Right renal cortex interstitium (tissue), 3 donors: ENCODE data around the gene GPR180. TPM values are rescaled to one million over a fixed set of nuclear protein-coding genes. Genes with fewer than 3 reads are reported as not detected.
A peak's percentile ranks its signal among the peaks of the same experiment; 100 is the strongest.

Source experiments
- DNase-seq, 3 donors: peaks; one replicate each; pipeline ENCODE4 v3.0.0-alpha.2; 2013; ENCODE audit warnings: low read depth in 3 of 3, low spot score in 2 of 3
- polyA plus RNA-seq, 3 donors: library from polyadenylated mRNA; unstranded; fragments of 120-200 nt; gene quantifications; one replicate each; pipeline ENCODE4 v1.2.1, GENCODE V29; 2013; ENCODE audit not compliant: insufficient read length in 3 of 3

GPR180 gene
- 1 to 10 TPM; 7.9 to 9.0 (median 8.6) TPM for polyA plus RNA-seq

DNA sequence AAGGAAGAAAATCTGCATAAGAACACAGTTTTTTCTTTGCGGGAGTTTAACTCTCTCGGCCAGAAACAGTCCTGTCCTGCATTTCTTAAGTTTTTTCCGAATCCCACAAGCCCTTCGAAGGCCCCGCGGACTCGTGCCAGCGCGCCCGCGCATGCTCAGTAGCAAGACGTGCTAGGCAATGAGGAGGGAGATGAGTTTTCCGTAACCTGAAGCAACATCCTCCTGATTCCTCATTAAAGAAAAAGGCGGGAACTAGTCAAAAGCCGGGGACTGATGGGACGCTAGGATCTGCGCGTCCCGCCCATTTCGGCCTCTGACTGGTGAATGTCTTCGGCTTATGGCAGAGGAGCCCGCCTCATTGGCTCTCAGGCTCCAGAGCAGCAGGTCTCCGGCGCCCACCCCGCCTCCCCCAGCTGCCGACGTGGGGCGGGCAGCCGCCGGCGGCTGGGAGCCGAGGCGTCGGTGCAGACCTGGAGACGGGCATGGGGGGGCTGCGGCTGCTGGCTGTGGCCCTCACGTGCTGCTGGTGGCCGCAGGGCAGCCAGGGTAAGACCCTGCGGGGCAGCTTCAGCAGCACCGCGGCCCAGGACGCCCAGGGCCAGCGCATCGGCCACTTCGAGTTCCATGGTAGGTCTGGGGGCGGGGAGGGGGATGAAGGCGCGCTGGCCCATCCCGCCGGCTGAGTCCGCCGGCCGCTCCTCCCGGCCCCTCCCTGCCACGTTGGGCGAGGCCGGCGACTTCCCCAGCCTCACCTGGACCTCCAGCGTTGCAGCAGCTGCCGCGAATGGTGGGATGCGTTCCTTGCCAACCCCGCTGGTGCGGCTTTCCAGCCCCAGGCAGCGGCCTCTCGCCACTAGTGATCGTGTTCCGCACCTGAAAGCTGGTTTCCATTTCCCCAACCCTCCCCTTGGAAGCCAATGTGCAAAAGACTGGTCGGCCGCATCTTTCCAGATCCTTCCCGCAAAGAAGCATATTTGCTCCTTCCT, at the start of gene GPR180:
Gene GPR180, plus strand, starts transcription at position 412 of the 986 bp plus-strand sequence. Its CDS starts 71 bp downstream, at position 483.
- DNase-seq = peak; percentile 94 to 96 (median 95)

DNA sequence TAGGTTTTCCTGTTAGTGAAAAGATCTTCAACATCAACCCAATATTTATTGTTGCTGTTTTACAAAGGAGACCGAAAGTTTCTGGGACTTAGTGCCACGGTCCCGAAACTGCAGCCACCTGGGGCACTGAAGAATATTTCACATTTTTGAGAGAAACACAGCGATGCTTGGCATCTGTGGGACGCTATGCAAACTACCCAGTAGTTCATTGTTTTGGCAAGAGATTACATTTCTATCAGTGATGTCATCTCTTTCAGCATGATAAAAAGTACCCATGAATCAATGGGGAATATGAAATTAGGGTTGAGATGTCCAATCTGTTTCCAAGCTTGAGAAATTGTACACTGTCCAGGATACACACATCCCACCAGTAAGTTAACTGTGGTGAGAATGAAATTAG, 49.6 kb upstream of the GPR180 start:
- DNase-seq = no peak

- no peak for DNase-seq
Measured at GRCh38 chr13:94553766-94554165, 47.9 kb upstream of the GPR180 start.

GRCh38 chr13:94556041-94556440, 45.6 kb upstream of the GPR180 start:
- no peak for DNase-seq

DNA sequence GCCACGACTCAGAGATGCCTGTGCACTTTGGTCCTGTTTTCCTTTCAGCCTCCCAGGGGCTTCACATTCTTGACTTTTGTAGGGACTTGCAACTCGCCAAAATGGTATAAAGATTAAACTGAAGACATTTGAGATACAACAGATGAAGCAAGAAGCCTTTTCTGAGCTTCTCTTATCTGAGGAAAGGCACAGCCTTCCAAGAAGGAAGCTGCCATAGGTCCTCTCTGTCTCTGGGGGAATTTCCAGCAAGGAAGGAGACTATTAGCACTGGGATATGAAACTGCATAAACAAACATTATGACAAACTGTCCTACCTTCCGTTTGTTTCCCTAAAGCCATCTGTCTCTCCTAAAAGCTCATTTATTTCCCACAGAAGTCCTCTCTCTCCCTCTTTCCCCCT, 45.0 kb upstream of the GPR180 start:
- no peak for DNase-seq

GRCh38 chr13:94557684-94558235, 43.9 kb upstream of the GPR180 start:
- no peak for DNase-seq

DNA sequence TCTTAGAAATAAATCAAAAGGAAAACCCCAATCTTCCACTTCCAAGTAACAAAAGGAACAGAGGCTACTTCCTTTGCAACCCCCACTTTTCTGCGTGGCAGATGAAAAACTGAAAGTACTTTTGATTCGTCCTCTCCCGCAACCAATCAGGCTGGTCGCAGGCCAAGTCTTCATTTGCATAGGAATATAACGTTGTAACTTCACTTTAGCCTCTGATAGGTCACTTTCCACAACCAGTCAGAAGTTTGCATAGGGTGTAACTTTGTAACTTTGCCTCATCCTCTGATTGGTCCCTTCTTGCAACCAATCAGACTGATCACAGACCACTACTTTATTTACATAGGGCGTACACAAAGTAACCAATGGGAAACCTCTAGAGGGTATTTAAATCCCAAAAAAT, 42.9 kb upstream of the GPR180 start:
- no peak for DNase-seq

DNA sequence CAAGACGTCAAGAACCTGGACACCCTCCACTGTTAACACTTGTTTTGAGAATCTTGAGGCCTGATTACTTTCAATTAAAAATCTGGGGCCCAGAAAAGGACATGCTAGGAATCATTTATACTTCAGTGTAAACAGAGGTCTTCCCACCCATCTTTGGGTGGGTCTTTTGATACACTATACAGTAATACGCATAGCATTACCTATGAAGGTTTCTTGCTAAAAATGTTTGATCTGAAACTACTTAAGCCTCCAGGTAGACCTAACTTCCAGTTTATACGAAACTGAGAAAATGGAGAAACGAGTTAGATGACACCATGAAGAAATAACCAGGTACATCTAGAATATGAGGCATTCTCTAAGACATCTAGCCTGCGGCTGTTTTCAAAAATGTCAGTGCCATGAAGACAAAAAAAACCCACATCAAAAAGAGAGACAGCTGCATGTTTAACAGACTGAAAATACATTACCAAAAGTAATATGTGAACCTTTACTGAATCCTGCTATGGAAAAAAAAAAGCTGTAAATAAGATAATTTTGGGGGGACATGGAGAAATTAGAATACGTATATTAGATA, 42.3 kb upstream of the GPR180 start:
- DNase-seq = no peak

DNA sequence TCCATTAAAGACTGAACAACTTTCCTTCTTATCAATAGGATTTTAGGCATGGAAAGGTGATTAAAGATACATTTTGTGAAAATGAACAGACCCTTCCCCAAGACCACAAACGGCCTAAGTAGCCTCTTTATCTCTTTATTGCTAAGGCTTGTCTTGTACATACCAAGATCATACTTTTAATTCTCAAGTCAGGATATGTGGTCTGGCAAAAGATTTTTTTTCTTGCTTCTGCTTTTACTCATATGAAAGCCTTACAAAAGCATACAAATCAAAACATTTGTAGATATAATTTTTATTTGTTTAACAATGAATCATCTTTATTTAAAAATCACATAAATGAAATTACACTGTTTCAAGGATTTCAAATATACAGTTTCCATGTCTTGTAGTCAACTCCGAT, 41.5 kb upstream of the GPR180 start:
- DNase-seq = no peak

- no peak for DNase-seq
Measured at GRCh38 chr13:94561126-94561525, 40.5 kb upstream of the GPR180 start.

- DNase-seq = no peak
Measured at GRCh38 chr13:94567581-94567980, 34.1 kb upstream of the GPR180 start.

DNA sequence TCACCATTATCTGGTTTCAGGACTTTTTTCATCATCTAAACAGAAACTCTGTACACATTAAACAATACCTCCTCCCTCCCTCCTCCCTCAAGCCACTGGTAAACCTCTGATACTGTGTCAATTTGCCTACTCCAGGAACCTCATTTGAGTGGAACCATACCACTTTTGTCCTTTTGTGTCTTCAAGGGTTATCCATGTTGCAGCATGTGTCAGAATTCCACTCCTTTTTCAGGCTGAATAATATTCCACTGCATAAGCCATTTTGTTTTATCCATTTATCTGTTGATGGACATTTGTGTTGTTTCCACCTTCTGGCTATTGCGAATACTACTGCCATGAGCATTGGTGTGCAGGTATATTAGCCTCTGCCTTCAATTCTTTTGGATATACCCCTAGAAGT, 33.2 kb upstream of the GPR180 start:
- no peak for DNase-seq

- no peak for DNase-seq
Measured at GRCh38 chr13:94569615-94570014, 32.0 kb upstream of the GPR180 start.

GRCh38 chr13:94579063-94579462, 22.6 kb upstream of the GPR180 start:
- no peak for DNase-seq

DNA sequence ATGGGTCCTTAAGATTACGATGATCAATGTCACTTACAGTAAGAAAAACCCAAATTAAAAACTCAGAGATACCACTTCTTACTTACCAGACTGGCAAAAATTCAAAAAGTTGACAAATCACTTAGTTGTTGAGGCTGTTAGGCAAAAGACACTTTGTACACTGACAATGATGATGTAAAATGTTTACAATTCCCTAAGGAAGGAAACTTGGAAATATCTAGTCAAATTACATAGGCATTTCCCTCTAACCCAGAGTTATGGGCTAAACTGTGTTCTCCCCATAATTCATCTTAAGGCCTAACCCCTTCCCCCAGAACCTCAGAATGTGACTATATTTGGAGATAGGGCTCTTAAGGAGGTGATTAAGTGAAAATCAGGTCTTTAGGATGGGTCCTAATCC, 17.7 kb upstream of the GPR180 start:
- DNase-seq = no peak

DNA sequence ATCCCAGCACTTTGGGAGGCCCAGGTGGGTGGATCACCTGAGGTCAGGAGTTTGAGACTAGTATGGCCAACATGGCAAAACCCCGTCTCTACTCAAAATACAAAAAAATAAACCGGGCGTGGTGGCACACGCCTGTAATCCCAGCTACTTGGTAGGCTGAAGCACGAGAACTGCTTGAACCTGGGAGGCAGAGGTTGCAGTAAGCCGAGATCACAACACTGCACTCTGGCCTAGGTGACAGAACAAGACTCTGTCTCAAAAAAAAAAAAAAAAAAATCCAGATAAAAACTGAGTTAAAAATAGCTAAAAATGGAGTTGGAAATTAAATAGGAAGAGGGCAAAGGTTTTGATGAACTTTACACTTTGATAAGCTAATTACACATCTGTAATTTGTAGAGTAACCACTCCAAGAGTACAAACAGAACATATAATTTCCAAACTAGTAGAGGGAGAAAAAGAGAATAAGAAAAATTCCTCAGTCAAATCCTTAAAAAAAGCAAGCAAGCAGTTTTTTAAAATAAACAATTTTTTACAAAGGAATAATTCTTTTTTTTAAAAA, 16.0 kb upstream of the GPR180 start:
- DNase-seq = no peak

DNA sequence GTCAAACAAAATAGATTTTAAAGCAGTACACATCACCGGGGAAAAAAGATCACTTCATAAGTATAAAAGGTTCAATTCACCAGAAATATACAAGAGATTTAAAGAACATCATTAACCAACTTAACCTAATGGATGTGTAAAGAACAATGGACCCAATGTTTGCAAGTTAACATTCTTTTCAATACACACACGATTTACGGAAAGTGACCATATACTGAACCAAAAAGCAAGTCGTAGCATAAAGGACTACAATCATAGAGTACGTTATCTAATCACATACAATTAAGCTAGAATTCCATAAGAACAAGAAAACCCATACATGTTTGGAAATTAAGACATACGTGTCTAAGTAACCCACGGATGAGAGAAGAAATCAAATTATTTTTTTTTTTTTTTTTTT, 15.3 kb upstream of the GPR180 start:
- DNase-seq = no peak

- DNase-seq = no peak
Measured at GRCh38 chr13:94588541-94588940, 13.1 kb upstream of the GPR180 start.

DNA sequence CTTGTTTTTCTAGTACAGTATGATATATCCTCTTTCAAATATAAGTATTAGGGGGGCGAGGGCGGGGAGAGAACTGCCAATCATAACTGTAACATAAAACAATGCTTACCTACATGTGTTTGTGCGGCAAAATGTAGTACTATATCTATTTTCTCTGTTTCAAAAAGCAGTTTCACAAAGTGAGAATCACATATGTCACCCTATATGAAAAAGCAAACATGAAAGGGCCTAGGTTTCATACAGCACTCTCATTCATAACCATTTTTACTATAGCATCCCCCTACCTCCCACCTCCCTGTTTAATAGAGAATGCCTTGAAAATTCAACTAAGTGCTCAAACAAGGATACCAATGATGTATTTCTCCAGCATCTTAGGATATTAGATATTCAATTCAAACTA, 10.9 kb upstream of the GPR180 start:
- no peak for DNase-seq

DNA sequence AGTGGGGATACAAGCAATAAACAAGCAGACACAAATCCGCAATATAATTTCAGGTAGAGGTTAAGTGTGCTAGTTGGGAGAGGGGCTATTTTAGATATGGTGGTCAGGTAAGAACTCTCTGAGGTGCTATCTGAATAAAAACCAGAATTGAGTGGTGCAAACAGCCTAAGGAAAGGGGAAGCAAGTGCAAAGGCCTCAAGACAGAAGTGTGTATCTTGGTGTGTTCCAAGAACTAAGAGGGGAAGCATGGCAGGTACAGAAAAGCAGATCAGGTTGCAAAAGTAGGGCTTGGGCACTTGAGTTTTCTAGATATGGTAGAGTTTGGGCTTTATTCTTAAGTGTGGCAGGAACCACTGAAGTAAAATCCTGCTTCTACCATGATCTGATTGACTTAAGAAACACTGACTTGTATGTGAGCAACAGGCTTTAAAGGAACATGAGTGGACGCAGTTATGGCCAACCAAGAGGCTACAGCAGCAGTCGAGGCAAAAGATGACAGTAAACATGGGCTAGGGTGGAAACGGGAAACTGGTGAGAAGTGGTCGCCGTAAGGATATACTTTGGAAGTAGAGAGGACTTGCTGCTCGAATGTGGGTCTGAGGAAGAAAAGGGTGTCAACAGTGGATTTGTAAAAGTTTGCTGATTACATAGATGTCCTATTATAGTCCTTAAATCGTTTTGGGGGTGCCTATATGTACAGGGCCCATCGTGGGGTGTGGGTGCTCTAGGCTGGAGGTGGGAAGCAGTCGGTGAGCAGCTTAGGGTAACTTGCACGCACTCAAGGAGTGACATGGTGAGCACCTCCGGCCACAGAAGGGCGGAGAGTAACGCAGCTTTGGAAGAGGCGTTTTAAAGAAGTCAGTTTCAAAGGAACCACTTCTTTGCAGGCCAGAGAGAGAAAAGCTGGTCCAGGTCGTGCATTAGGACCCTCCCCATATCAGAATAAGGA, 6.4 kb upstream of the GPR180 start:
- no peak for DNase-seq
